ENCODE results near the gene C19orf53. TPM values are rescaled to one million over a fixed set of nuclear protein-coding genes. Genes with fewer than 3 reads are reported as not detected.

Gene C19orf53
- total RNA-seq, 2 experiments from 2014 or later, result 90.1 to 162 TPM

GRCh38 chr19:13732337-13732736 is 41.9 kb upstream of the C19orf53 start:
- Histone ChIP-seq H3K4me3 (ENCODE audit: low read depth, low read length, poor library complexity, severe bottlenecking) (peak overlapping the region; percentile 71), H3K4me1 (ENCODE audit: insufficient read depth, low read length, poor library complexity, severe bottlenecking) (peaks cover 25% of the 10 kb centered on the region), H3K9me3 (ENCODE audit: low read length) (no peaks in the 10 kb centered on the region), H3K36me3 (ENCODE audit: insufficient read depth, low read length) (no peaks in the 10 kb centered on the region), H3K9me2 (ENCODE audit: insufficient read depth, low read length) (no peaks in the 10 kb centered on the region), H3K27ac (ENCODE audit: low read depth, low read length, poor library complexity, severe bottlenecking) (no peak overlapping the region), H2AFZ (ENCODE audit: low read length) (no peak overlapping the region), H3K79me2 (ENCODE audit: insufficient read depth, low read depth, low read length) (no peaks in the 10 kb centered on the region), H3K4me2 (ENCODE audit: low read length) (peak overlapping the region; percentile 94), H4K20me1 (ENCODE audit: insufficient read depth, low read length) (no peaks in the 10 kb centered on the region)
- DNase-seq (ENCODE audit: low spot score), result no peak
- ChIA-PET POLR2A (interaction anchor here (0.7 to 1.3 kb wide), 5 partner anchors 9 to 32 kb away, joined by 3 to 7 read pairs (median 5); partner anchors contain the start of gene MRI1), CTCF (ENCODE audit: unreplicated experiment) (no interaction called here)
- BruUV-seq (replicated peaks), result TSS peak; percentile 84
- intact Hi-C loops (cut with micrococcal nuclease; ENCODE audit: unreplicated experiment), result no loop called here
- TF ChIP-seq EZH2phosphoT487 (IDR thresholded peaks at IDR 0.05; ENCODE audit: borderline replicate concordance, low read depth, low read length), result no peak
- no peak for TF ChIP-seq CTCF (conservative IDR thresholded peaks at IDR 0.05; ENCODE audit: low read length)

- Histone ChIP-seq H3K9me2 (ENCODE audit: insufficient read depth, low read length) (no peaks in the 10 kb centered on the region), H3K79me2 (ENCODE audit: insufficient read depth, low read depth, low read length) (no peaks in the 10 kb centered on the region), H3K27ac (ENCODE audit: low read depth, low read length, poor library complexity, severe bottlenecking) (no peak overlapping the region), H3K4me3 (ENCODE audit: low read depth, low read length, poor library complexity, severe bottlenecking) (no peak overlapping the region), H3K4me1 (ENCODE audit: insufficient read depth, low read length, poor library complexity, severe bottlenecking) (peaks cover 23% of the 10 kb centered on the region), H4K20me1 (ENCODE audit: insufficient read depth, low read length) (no peaks in the 10 kb centered on the region), H3K36me3 (ENCODE audit: insufficient read depth, low read length) (no peaks in the 10 kb centered on the region), H2AFZ (ENCODE audit: low read length) (no peak overlapping the region), H3K4me2 (ENCODE audit: low read length) (no peak overlapping the region), H3K9me3 (ENCODE audit: low read length) (no peaks in the 10 kb centered on the region)
- DNase-seq (ENCODE audit: low spot score), result no peak
- TF ChIP-seq EZH2phosphoT487 (IDR thresholded peaks at IDR 0.05; ENCODE audit: borderline replicate concordance, low read depth, low read length), result no peak
- TF ChIP-seq CTCF (conservative IDR thresholded peaks at IDR 0.05; ENCODE audit: low read length), result no peak
- intact Hi-C loops (cut with micrococcal nuclease; ENCODE audit: unreplicated experiment), result no loop called here
- BruUV-seq (replicated peaks), result no TSS peak
- POLR2A ChIA-PET, result no interaction called here
- CTCF ChIA-PET (ENCODE audit: unreplicated experiment), result no interaction called here
Observed at GRCh38 chr19:13734751-13735150, 39.5 kb upstream of the C19orf53 start.

- ChIA-PET CTCF (ENCODE audit: unreplicated experiment) (no interaction called here), POLR2A (interaction anchor here (0.6 to 1.0 kb wide), 3 partner anchors 9 to 99 kb away, joined by 3 to 4 read pairs (median 3); a partner anchor contains a TSS)
- no peak for DNase-seq (ENCODE audit: low spot score)
- no peaks in the 10 kb centered on the region for H3K9me2 ChIP-seq (ENCODE audit: insufficient read depth, low read length)
- H3K4me1 ChIP-seq (ENCODE audit: insufficient read depth, low read length, poor library complexity, severe bottlenecking), result no peaks in the 10 kb centered on the region
- TF ChIP-seq CTCF (conservative IDR thresholded peaks at IDR 0.05; ENCODE audit: low read length), result no peak
- TF ChIP-seq EZH2phosphoT487 (IDR thresholded peaks at IDR 0.05; ENCODE audit: borderline replicate concordance, low read depth, low read length), result no peak
- H4K20me1 ChIP-seq (ENCODE audit: insufficient read depth, low read length), result no peaks in the 10 kb centered on the region
- no peak overlapping the region for H2AFZ ChIP-seq (ENCODE audit: low read length)
- no peak overlapping the region for H3K4me2 ChIP-seq (ENCODE audit: low read length)
- no peaks in the 10 kb centered on the region for H3K36me3 ChIP-seq (ENCODE audit: insufficient read depth, low read length)
- no peaks in the 10 kb centered on the region for H3K79me2 ChIP-seq (ENCODE audit: insufficient read depth, low read depth, low read length)
- H3K27ac ChIP-seq (ENCODE audit: low read depth, low read length, poor library complexity, severe bottlenecking), result no peak overlapping the region
- no TSS peak for BruUV-seq (replicated peaks)
- intact Hi-C loops (cut with micrococcal nuclease; ENCODE audit: unreplicated experiment), result no loop called here
- no peak overlapping the region for H3K4me3 ChIP-seq (ENCODE audit: low read depth, low read length, poor library complexity, severe bottlenecking)
- H3K9me3 ChIP-seq (ENCODE audit: low read length), result no peaks in the 10 kb centered on the region
Observed at GRCh38 chr19:13738073-13738472, 36.2 kb upstream of the C19orf53 start.
